HEK293T (cell line): ENCODE data around the gene HSPH1.

ENCODE experiments used
- ARNT ChIP-seq: fragments of 450-650 bp; IDR thresholded peaks from 2 replicates; pipeline ENCODE4 v1.6.1; 2017; ENCODE audit warnings: mild to moderate bottlenecking
- CTBP1 ChIP-seq: fragments of 450-650 bp; IDR thresholded peaks from 2 replicates; pipeline ENCODE4 v1.6.1; 2016; ENCODE audit warnings: borderline replicate concordance
- ELF4 ChIP-seq: fragments of 450-650 bp; IDR thresholded peaks from 2 replicates; pipeline ENCODE4 v1.6.1; 2017; ENCODE audit warnings: antibody characterized with exemption
- FOXA1 ChIP-seq: fragments of 450-650 bp; IDR thresholded peaks from 2 replicates; pipeline ENCODE4 v1.6.1; 2016; ENCODE audit warnings: mild to moderate bottlenecking
- FOXK2 ChIP-seq: fragments of 450-650 bp; IDR thresholded peaks from 2 replicates; pipeline ENCODE4 v1.6.1; 2016; ENCODE audit warnings: mild to moderate bottlenecking
- FOXM1 ChIP-seq: fragments of 450-650 bp; IDR thresholded peaks from 2 replicates; pipeline ENCODE4 v1.6.1; 2017; ENCODE audit warnings: mild to moderate bottlenecking, borderline replicate concordance
- L3MBTL2 ChIP-seq: fragments of 450-650 bp; conservative IDR thresholded peaks from 2 replicates; pipeline ENCODE4 v1.6.1; 2016; ENCODE audit warnings: mild to moderate bottlenecking
- LEF1 ChIP-seq: fragments of 450-650 bp; IDR thresholded peaks from 2 replicates; pipeline ENCODE4 v1.6.1; 2017; ENCODE audit warnings: mild to moderate bottlenecking, borderline replicate concordance
- PKNOX1 ChIP-seq: fragments of 450-650 bp; IDR thresholded peaks from 2 replicates; pipeline ENCODE4 v1.6.1; 2016
- SP1 ChIP-seq: fragments of 450-650 bp; IDR thresholded peaks from 2 replicates; pipeline ENCODE4 v1.6.1; 2017
- SUZ12 ChIP-seq: fragments of 450-650 bp; IDR thresholded peaks from 2 replicates; pipeline ENCODE4 v1.6.1; 2016; ENCODE audit warnings: mild to moderate bottlenecking
- TARDBP ChIP-seq: fragments of 450-650 bp; IDR thresholded peaks from 2 replicates; pipeline ENCODE4 v1.6.1; 2016

GRCh38 chr13:31179241-31179640, 17.5 kb upstream of the HSPH1 start:
- TF ChIP-seq FOXM1 (no peak), ARNT (no peak), SP1 (no peak), TARDBP (no peak), PKNOX1 (no peak), CTBP1 (no peak), FOXK2 (no peak), SUZ12 (no peak), ELF4 (no peak), L3MBTL2 (no peak), LEF1 (no peak), FOXA1 (no peak)
